GM12872 (cell line): ENCODE data around the gene TENT5C.

ENCODE experiments used
- CTCF ChIP-seq: IDR thresholded peaks from 3 replicates; pipeline ENCODE4 v1.5.1; 2011; ENCODE audit warnings: low read depth, mild to moderate bottlenecking, low read length, moderate library complexity; ENCODE audit not compliant: insufficient read depth

Gene TENT5C

GRCh38 chr1:117594261-117594990 is 11.4 kb upstream of the TENT5C start:
- TF ChIP-seq CTCF = no peak

GRCh38 chr1:117596023-117596720 is 9.7 kb upstream of the TENT5C start:
- no peak for TF ChIP-seq CTCF

- TF ChIP-seq CTCF = no peak
Measured at GRCh38 chr1:117598489-117598888, 7.4 kb upstream of the TENT5C start.

GRCh38 chr1:117599286-117600221 is 6.3 kb upstream of the TENT5C start:
- TF ChIP-seq CTCF = no peak

- TF ChIP-seq CTCF = no peak
Measured at GRCh38 chr1:117600325-117600943, 5.4 kb upstream of the TENT5C start.

GRCh38 chr1:117600966-117601365 is 4.9 kb upstream of the TENT5C start:
- TF ChIP-seq CTCF = no peak
